Activated naive CD4-positive, alpha-beta T cell treated with anti-CD3 and anti-CD28 coated beads, Interleukin-2, amount 50 U/mL, for 24 hours (primary cell): ENCODE results near the gene TAS2R3.
A peak's percentile ranks its signal among the peaks of the same experiment; 100 is the strongest.
"Not testable (repeated sequence)": the region's sequence is repeated elsewhere in the genome, so short reads cannot be mapped to it uniquely, and the experiment has no call there.

ENCODE experiments used
- H3K27ac Mint-ChIP-seq: one replicate; pipeline ENCODE4 v1.8.0; 2021; ENCODE audit warnings: mild to moderate bottlenecking, mixed read lengths
- H3K27me3 Mint-ChIP-seq: one replicate; pipeline ENCODE4 v1.8.0; 2021; ENCODE audit warnings: mixed read lengths
- H3K36me3 Mint-ChIP-seq: one replicate; pipeline ENCODE4 v1.8.0; 2021; ENCODE audit warnings: mixed read lengths
- H3K4me1 Mint-ChIP-seq: one replicate; pipeline ENCODE4 v1.8.0; 2021; ENCODE audit warnings: mixed read lengths
- H3K4me3 Mint-ChIP-seq: one replicate; pipeline ENCODE4 v1.8.0; 2021; ENCODE audit warnings: mild to moderate bottlenecking, mixed read lengths
- H3K9me3 Mint-ChIP-seq: one replicate; pipeline ENCODE4 v1.8.0; 2021; ENCODE audit warnings: mixed read lengths

The TAS2R3 gene

DNA sequence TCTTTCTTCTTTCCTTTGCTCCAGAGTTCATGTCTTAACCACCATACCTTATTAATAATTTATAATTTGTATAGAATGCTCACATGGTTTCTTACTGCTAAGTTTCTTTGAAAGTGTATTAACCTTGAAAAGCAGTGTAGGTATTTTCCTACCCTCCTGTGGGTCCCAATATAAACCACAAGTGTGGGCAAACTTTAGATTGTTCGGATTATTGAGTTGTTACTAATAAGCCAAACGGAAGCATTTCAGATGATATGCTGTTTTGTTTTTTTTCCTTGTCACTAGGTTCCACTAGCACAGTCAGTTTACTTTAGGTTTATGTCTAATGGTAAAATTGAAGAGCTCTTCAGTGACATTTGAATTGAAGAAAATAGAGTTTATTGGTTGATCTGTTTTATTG, 15.5 kb upstream of the TAS2R3 start:
- H3K27ac Mint-ChIP-seq, result no peak overlapping the region
- H3K4me1 Mint-ChIP-seq, result peaks cover 11% of the 10 kb centered on the region
- H3K36me3 Mint-ChIP-seq, result peaks cover 52% of the 10 kb centered on the region
- H3K27me3 Mint-ChIP-seq, result no peaks in the 10 kb centered on the region
- peaks cover 9% of the 10 kb centered on the region for H3K9me3 Mint-ChIP-seq
- H3K4me3 Mint-ChIP-seq, result no peak overlapping the region

DNA sequence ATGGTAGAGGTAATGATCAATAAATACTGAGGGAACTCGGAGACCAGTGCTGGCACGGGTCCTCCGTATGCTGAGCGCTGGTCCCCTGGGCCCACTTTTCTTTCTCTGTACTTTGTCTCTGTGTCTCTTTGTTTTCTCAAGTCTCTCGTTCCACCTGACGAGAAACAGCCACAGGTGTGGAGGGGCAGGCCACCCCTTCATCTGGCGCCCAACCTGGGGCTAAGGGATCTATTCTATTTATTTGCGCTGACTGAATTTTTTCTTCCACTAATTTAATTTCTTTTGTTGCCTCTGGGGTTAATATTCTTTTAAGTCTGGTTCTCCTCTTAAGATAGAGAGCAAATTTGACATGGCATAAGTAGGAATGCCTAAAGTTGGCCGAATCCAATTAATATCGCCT, 12.0 kb upstream of the TAS2R3 start:
- H3K27me3 Mint-ChIP-seq, H3K9me3 Mint-ChIP-seq, H3K4me3 Mint-ChIP-seq: not testable (repeated sequence)
- H3K27ac Mint-ChIP-seq, result peak overlapping the region; percentile 8
- H3K4me1 Mint-ChIP-seq, result peaks cover 17% of the 10 kb centered on the region
- H3K36me3 Mint-ChIP-seq, result peaks cover 64% of the 10 kb centered on the region

DNA sequence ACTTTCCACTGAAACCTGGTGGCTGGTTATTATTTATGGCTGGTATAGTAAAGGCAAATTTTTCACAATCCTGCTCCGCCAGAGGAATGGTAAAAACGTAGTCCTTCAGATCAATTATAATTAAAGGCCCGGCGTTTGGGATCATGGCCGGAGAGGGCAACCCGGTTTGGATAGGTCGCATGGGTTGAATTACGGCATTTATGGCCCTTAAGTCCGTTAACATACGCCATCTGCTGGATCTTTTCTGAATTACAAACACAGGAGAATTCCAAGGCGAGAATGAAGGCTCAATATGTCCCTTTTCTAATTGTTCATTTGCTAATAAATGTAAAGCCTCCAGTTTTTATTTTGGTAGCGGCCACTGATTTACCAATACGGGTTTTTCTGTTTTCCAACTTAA, 11.3 kb upstream of the TAS2R3 start:
- H3K36me3 Mint-ChIP-seq, result peaks cover 67% of the 10 kb centered on the region
- peaks cover 17% of the 10 kb centered on the region for H3K4me1 Mint-ChIP-seq
- H3K27ac Mint-ChIP-seq, result no peak overlapping the region

DNA sequence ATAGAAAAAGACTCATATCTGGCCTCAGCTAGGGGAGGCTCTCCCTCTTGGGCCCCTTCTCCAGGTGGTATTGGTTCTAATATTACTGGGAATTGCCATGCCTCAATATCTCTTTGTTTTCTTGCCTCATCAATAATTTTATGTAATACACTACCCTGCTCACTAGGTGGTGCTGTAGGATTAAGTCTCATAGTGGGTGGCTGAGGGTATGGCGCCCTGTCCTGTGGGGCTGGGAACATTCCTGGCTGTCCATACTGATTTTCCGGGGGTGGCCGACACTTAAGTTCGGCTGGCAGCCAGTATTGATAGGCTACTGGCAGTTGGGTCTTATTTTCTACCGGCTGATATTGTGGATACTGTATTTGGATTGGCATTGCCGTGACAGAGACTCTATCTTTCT, 9.0 kb upstream of the TAS2R3 start:
- no peak overlapping the region for H3K27ac Mint-ChIP-seq
- peaks cover 7% of the 10 kb centered on the region for H3K9me3 Mint-ChIP-seq
- peaks cover 72% of the 10 kb centered on the region for H3K36me3 Mint-ChIP-seq
- no peak overlapping the region for H3K4me3 Mint-ChIP-seq
- H3K4me1 Mint-ChIP-seq, result peaks cover 17% of the 10 kb centered on the region
- no peaks in the 10 kb centered on the region for H3K27me3 Mint-ChIP-seq

More for the DNA sequence above, 11.3 kb upstream of the TAS2R3 start:
- Mint-ChIP-seq H3K27me3 (no peaks in the 10 kb centered on the region), H3K4me3 (no peak overlapping the region), H3K9me3 (peaks cover 9% of the 10 kb centered on the region)

DNA sequence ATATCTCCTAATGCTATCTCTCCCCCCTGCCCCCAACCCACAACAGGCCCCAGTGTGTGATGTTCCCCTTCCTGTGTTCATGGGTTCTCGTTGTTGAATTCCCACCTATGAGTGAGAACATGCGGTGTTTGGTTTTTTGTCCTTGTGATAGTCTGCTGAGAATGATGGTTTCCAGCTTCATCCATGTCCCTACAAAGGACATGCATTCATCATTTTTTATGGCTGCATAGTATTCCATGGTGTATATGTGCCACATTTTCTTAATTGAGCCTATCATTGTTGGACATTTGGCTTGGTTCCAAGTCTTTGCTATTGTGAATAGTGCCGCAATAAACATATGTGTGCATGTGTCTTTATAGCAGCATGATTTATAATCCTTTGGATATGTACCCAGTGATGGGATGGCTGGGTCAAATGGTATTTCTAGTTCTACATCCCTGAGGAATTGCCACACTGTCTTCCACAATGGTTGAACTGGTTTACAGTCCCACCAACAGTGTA, 6.2 kb downstream of the TAS2R3 start:
- not testable (repeated sequence) for H3K4me3 Mint-ChIP-seq, H3K9me3 Mint-ChIP-seq, H3K27me3 Mint-ChIP-seq, H3K27ac Mint-ChIP-seq
- Mint-ChIP-seq H3K4me1 (peaks cover 15% of the 10 kb centered on the region), H3K36me3 (peaks cover 28% of the 10 kb centered on the region)

DNA sequence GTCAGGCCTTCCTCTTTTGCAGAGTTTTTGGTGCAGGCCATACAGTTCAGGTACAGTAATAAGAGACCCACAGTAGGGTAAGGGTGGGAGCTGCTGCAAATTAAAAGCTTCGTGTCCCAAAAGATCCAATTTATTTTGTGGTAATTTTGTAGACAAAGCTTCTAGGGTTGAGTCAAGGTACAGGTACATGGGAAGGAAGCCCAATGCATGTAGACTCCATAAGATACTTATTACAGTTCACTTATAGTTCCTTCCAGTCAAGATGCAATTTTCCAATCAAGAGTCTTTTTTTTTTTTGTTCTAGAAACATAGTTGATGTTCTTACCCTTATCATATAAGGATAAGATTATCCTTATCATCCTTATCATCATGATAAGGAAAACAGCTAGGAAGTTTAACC, 12.5 kb downstream of the TAS2R3 start, which contains the start of gene TAS2R4:
TSS of gene TAS2R4 (plus strand) at position 301 of the 400 bp plus-strand sequence. CDS start 1,815 bp downstream, outside the sequence.
- Mint-ChIP-seq H3K27me3 (no peaks in the 10 kb centered on the region), H3K4me1 (peaks cover 9% of the 10 kb centered on the region), H3K27ac (no peak within 1 kb of the TSS), H3K4me3 (no peak within 1 kb of the TSS), H3K36me3 (peaks cover 29% of the 10 kb centered on the region), H3K9me3 (no peaks in the 10 kb centered on the region)

DNA sequence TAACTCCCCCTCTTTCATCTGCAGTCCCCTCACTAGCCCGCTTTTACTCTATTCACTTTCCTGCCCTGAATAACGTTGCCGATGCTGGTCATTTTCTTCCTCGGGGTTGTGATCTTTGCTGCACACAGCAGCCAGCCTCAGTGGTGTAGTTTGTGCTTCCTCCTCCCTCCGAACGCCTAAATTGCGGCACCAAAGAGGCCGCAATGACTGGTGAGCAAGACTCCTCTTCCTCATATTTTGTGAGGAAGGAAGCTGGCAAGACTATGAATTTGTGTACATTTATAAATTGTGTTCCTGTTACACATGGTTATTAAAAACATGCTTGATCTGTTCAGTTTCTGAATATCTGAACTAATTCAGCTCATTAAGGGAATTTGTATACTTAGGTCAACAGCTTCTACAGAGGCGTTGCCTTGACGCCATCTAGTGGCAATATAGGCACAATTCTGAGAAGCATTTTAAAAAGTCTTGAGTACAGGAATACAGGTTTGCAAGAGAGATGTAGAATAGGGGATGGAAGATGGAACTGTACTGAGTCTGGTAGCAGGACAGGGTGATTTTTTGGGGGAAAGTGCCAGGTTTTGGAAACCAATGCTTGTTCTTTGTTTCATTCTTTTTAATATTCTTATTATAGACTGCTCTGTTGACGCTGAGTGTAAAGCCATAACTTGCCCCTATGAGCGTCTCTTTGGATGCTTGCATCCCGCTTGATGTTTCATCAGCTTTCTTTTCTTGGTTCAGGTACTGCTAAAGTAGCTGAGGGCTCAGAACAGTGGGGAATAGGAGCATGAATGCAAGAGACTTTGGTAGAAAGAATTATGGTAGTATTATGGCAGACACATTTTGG, 22.0 kb downstream of the TAS2R3 start:
- Mint-ChIP-seq H3K4me1 (peaks cover 3% of the 10 kb centered on the region), H3K4me3 (no peak overlapping the region), H3K9me3 (no peaks in the 10 kb centered on the region), H3K27me3 (no peaks in the 10 kb centered on the region), H3K36me3 (peaks cover under 1% of the 10 kb centered on the region), H3K27ac (no peak overlapping the region)

DNA sequence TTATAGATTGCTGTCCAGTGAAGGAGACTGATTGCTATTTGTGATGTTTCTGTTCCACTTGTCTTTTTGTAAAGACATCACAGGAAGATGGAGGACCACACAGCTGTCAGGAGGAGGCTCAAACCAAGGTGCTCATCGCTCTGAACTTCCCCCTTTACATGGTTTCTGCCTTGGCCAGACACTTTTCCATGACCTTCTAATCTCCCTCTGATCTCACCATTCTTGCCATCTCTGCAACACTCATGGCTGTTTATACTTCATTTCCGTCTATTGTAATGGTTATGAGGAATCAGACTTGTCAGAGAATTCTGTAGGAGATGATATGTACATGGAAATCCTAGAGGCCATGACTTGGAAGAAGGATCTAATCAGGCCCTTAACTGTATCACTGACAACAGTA, 24.4 kb downstream of the TAS2R3 start:
- Mint-ChIP-seq H3K4me3 (no peak overlapping the region), H3K27me3 (no peaks in the 10 kb centered on the region), H3K27ac (no peak overlapping the region), H3K9me3 (no peaks in the 10 kb centered on the region), H3K4me1 (peaks cover 3% of the 10 kb centered on the region), H3K36me3 (peaks cover 6% of the 10 kb centered on the region)

DNA sequence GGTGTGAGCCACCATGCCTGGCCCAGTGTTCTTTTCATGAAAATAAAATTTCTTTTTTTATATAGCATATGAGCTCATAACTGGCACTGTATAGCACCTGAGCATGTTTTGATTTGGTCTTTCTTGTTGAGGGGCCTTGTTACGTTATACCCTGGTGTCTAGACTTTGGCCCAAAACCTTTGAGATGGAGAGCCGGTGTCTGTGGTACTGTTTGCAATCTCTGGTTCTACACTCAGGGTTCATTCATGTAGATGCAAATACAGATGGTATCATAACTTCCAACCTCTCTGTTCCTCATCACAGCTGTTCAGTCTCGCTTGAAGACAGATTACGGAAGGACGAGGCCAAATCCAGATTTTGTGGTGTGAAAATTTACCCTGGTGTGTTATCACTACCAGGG, 26.0 kb downstream of the TAS2R3 start, which contains the start of gene TAS2R5:
TSS of gene TAS2R5 (plus strand) at position 301 of the 400 bp plus-strand sequence. CDS start 145 bp downstream, outside the sequence.
- Mint-ChIP-seq H3K4me1 (peaks cover 3% of the 10 kb centered on the region), H3K36me3 (peaks cover 8% of the 10 kb centered on the region), H3K9me3 (no peaks in the 10 kb centered on the region), H3K27ac (no peak within 1 kb of the TSS), H3K4me3 (no peak within 1 kb of the TSS), H3K27me3 (no peaks in the 10 kb centered on the region)

DNA sequence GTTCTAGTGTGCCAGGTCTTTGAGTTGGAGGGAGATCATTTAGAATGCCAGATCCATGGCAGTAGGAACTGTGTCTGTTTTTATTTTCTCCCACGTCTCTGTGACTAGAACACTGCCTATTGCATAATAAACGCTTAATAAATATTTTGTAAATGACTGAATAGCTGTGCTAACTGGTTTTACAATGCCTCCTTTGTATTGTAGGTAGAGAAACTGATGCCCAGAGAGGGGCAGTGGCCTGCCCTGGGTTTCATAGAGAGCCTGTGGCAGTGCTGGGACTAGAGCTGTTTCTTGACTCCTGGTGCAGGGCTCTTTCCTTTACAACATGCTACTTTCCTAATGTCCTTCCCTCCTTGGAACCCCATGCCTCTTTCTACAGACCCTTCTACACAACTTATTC, 28.6 kb downstream of the TAS2R3 start:
- Mint-ChIP-seq H3K36me3 (peaks cover 14% of the 10 kb centered on the region), H3K4me3 (no peak overlapping the region), H3K9me3 (no peaks in the 10 kb centered on the region), H3K27ac (no peak overlapping the region), H3K27me3 (no peaks in the 10 kb centered on the region), H3K4me1 (no peaks in the 10 kb centered on the region)
